ENCODE results near the gene PLEKHO2. TPM values are rescaled to one million over a fixed set of nuclear protein-coding genes. Genes with fewer than 3 reads are reported as not detected.

Gene PLEKHO2
- total RNA-seq, 1 experiment from 2014 or later, result 2.0 TPM

GRCh38 chr15:64807051-64807749, 34.5 kb upstream of the PLEKHO2 start:
- Mint-ChIP-seq H3K27me3 (ENCODE audit: insufficient read depth, unreplicated experiment) (no peaks in the 10 kb centered on the region), H3K4me3 (ENCODE audit: unreplicated experiment) (no peak overlapping the region), H3K27ac (ENCODE audit: low read depth, unreplicated experiment) (no peak overlapping the region), H3K9me3 (ENCODE audit: unreplicated experiment) (no peaks in the 10 kb centered on the region), H3K36me3 (ENCODE audit: insufficient read depth, unreplicated experiment) (no peaks in the 10 kb centered on the region), H3K4me1 (ENCODE audit: insufficient read depth, unreplicated experiment) (no peaks in the 10 kb centered on the region)
- TF ChIP-seq CTCF (IDR thresholded peaks at IDR 0.05; ENCODE audit: unreplicated experiment), result no peak
- intact Hi-C loops (cut with micrococcal nuclease), result no loop called here
- ChIA-PET CTCF (interaction anchor here (0.6 to 17.5 kb wide), 4 partner anchors 10 to 1633 kb away, joined by 3 to 233 read pairs (median 4); no protein-coding TSS in a partner anchor), POLR2A (no interaction called here)
- DNase-seq (ENCODE audit: unreplicated experiment), result no peak
- BruUV-seq (replicated peaks), result no TSS peak

- H3K4me1 Mint-ChIP-seq (ENCODE audit: insufficient read depth, unreplicated experiment), result no peaks in the 10 kb centered on the region
- CTCF ChIA-PET, result interaction anchor here (1.0 to 17.5 kb wide), 3 partner anchors 10 to 117 kb away, joined by 4 to 233 read pairs (median 5); no protein-coding TSS in a partner anchor
- DNase-seq (ENCODE audit: unreplicated experiment), result no peak
Observed at GRCh38 chr15:64807751-64808222, 33.9 kb upstream of the PLEKHO2 start.

DNA sequence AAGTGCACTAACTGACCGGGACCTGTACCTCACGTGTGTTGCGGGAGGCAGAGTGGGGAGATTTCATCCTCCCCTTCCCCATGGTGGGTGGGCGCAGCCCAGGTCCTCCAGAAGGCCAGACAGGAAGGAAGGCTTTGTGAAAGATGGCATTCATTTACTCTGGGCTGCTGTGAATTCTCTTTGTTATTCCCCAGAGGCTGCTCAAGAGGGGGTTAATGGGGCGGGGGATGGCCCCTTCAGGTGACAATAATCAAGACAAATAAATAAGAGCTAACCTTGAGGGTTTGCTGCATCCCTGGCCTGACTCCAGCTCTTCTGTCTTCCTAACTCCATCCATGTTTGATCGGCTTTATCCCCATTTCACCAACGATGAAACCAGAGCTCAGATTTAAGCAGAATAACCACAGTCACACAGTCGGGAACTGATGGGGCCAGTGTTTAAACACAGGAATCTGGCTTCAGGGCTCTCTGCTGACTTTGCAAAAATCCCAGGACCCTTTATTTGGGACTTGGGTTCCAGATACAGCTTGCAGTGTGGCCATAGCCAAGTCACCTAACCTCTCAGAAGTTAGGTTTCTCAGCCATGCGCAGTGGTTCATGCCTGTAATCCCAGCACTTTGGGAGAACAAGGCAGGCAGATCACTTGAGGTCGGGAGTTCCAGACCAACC, 32.8 kb upstream of the PLEKHO2 start:
- no TSS peak for BruUV-seq (replicated peaks)

More at GRCh38 chr15:64807751-64808222, 33.9 kb upstream of the PLEKHO2 start:
- BruUV-seq (replicated peaks), result no TSS peak
- POLR2A ChIA-PET, result no interaction called here
- intact Hi-C loops (cut with micrococcal nuclease), result no loop called here
- Mint-ChIP-seq H3K27me3 (ENCODE audit: insufficient read depth, unreplicated experiment) (no peaks in the 10 kb centered on the region), H3K4me3 (ENCODE audit: unreplicated experiment) (no peak overlapping the region), H3K36me3 (ENCODE audit: insufficient read depth, unreplicated experiment) (no peaks in the 10 kb centered on the region), H3K27ac (ENCODE audit: low read depth, unreplicated experiment) (no peak overlapping the region), H3K9me3 (ENCODE audit: unreplicated experiment) (no peaks in the 10 kb centered on the region)
- no peak for TF ChIP-seq CTCF (IDR thresholded peaks at IDR 0.05; ENCODE audit: unreplicated experiment)

More for the DNA sequence above, 32.8 kb upstream of the PLEKHO2 start:
- no peak overlapping the region for H3K27ac Mint-ChIP-seq (ENCODE audit: low read depth, unreplicated experiment)
- H3K9me3 Mint-ChIP-seq (ENCODE audit: unreplicated experiment), result no peaks in the 10 kb centered on the region
- no peaks in the 10 kb centered on the region for H3K36me3 Mint-ChIP-seq (ENCODE audit: insufficient read depth, unreplicated experiment)
- CTCF ChIA-PET, result interaction anchor here (0.6 to 17.5 kb wide), 28 partner anchors 8 to 189 kb away, joined by 3 to 233 read pairs (median 4); no protein-coding TSS in a partner anchor
- no peak for DNase-seq (ENCODE audit: unreplicated experiment)
- no peaks in the 10 kb centered on the region for H3K4me1 Mint-ChIP-seq (ENCODE audit: insufficient read depth, unreplicated experiment)
- intact Hi-C loops (cut with micrococcal nuclease), result no loop called here
- no peak overlapping the region for H3K4me3 Mint-ChIP-seq (ENCODE audit: unreplicated experiment)
- POLR2A ChIA-PET, result interaction anchor here (1.0 to 1.6 kb wide), 2 partner anchors 78 to 81 kb away, joined by 3 to 5 read pairs; no protein-coding TSS in a partner anchor
- no peak for TF ChIP-seq CTCF (IDR thresholded peaks at IDR 0.05; ENCODE audit: unreplicated experiment)
- no peaks in the 10 kb centered on the region for H3K27me3 Mint-ChIP-seq (ENCODE audit: insufficient read depth, unreplicated experiment)

All from MCF 10A (cell line).